GM18519 (cell line): ENCODE measurements around the gene IP6K1.
A peak's percentile ranks its signal among the peaks of the same experiment; 100 is the strongest.

ENCODE experiments used
- ATAC-seq: cut with Tn5 transposase; IDR thresholded peaks from one replicate; pipeline ENCODE4 v1.9.1; 2021; ENCODE audit warnings: mild to moderate bottlenecking, moderate library complexity; ENCODE audit not compliant: unreplicated experiment, low FRiP score

The IP6K1 gene

DNA sequence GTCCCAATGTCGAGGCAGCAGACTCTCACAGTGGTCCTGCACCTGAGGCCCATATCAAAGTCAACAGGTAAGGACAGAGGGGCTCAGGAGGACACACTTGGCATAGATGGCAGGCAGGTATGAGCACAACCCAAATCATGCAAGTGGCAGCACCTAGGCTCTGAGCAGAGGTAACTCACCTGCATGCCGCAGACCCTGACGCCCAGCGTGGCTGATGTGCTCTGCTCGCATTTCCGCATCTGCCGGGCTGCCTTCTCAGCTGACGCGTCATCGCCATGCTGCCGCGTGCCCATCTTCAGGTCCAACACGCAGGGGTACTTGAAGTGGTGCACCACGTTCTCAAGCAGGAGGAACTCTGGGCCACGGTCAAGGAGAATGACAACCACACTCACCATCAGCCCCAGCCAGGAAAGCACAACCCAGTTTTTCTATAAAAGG lies 58.4 kb downstream of the IP6K1 start:
- no peak for ATAC-seq

DNA sequence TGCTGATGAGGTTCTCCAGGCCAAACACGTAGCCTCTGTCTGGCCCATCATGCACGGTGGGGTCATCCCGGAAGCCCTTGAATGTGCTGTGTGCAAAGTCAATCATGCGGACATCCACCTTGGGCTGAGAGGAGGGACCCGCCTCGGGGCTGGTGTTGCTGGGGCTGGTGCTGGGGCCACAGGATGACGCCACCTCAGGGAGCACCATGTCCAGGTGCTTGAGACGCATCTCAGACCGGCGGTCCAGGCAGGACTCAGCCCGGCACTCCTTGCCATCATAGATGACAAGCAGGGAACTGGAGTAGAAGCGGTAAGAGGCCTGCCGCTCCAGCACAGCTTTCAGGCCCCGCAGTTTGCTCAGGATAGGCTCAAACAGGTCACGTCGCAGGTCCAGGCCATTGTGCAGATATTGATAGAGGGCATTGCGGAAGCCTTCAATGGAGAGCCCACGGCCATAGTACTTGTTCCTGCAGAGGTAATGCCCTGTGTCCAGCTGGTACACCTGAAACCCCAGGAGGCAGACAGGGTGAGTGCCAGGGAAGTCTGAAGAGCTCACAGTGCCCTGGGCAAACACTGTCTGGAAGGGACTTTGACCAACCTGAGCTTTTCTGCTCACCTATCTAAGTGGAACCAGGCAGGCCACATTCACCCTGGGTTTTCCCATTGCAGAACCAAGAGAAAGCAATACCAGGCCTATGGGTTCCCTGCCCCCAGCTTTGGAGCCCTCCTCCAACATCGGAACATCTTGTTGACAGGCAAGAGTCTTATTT lies 59.0 kb downstream of the IP6K1 start:
- ATAC-seq = no peak

GRCh38 chr3:49725906-49726681 lies 60.2 kb downstream of the IP6K1 start:
- no peak for ATAC-seq

DNA sequence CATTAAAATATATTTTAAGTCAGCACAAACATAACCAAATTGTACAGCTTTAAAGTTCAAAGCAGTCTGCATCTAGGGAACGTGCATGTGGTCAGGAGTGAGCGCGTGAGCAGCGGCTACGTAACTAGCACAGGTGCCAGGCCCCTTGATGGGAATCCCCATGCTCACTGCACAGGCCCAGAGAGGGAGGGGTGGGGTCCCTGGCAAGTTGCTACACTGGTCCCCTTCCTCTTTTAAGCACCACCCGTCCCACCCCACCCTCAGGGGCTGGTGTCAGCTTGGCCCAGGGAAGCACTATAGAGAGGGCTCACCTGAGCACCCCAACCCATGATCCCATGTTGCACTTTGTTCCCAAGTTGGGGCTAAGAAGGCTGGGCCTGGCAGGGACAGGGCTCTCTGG lies 61.8 kb downstream of the IP6K1 start:
- no peak for ATAC-seq

- ATAC-seq = peak; percentile 65
These were observed 62.5 kb downstream of the IP6K1 start, which contains the start of gene GMPPB for GRCh38 chr3:49723628-49724551. TSS of gene GMPPB (minus strand) at chr3:49723951. CDS start at chr3:49723726, 225 bp downstream.

- no peak for ATAC-seq
These were observed 63.1 kb downstream of the IP6K1 start for GRCh38 chr3:49723296-49723627.

DNA sequence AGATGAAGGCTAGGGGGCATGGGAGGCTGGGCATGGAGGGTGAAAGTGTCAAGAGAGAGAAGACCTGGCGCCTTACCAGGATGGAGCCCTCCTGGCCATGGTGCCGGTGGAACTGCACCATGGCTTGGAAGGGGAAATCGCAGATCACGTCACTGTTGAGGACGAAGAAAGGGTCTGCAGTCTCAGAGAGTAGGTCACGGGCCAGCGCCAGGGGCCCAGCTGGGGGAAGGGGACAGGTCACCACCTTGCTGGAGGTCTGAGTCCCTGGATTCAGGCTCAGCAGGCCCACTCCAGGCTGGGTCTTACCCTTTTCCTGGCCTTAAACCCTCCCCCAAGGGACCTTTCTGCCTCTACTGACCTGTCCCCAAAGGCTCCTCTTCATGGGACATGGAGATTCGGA lies 63.4 kb downstream of the IP6K1 start:
- no peak for ATAC-seq

DNA sequence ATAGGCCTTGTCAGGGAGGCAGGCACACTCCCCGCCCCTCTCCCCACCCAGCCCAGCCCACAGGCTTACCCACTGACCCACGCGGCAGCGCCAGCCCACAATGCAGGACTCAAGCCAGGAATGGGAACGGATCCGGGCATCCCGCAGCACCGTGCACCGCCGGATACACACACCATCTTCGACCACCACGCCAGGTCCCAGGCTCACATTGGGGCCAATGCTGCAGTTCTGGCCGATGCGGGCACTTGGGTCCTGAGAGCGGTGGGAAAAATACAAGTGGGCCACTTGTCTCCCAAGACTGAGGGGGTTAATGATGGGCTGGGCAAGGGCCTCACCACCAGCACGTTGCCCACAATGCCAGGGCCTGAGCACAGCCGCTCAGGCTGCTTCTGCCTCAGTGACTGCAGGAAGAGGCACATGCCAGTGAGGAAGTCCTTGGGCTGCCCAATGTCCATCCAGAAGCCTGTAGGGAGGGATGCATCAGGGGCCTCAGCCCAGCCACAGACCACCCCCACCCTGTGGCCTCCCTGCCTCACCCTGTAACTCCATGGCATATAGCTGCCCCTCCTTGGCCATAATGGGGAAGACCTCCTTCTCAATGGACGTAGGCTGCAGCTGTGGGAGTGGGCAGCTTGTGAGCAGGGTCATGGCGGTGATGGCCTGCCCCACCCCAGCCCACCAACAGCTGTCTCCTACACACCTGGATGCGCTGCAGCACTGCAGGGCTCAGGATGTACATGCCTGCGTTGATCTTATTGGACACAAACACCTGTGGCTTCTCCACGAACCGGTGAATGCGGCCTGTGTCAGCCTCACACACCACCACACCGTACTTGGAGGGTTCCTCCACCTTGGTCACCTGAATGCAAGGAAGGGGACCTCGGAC lies 64.2 kb downstream of the IP6K1 start:
- ATAC-seq = no peak

- ATAC-seq = no peak
These were observed 64.8 kb downstream of the IP6K1 start for GRCh38 chr3:49721596-49721895.

DNA sequence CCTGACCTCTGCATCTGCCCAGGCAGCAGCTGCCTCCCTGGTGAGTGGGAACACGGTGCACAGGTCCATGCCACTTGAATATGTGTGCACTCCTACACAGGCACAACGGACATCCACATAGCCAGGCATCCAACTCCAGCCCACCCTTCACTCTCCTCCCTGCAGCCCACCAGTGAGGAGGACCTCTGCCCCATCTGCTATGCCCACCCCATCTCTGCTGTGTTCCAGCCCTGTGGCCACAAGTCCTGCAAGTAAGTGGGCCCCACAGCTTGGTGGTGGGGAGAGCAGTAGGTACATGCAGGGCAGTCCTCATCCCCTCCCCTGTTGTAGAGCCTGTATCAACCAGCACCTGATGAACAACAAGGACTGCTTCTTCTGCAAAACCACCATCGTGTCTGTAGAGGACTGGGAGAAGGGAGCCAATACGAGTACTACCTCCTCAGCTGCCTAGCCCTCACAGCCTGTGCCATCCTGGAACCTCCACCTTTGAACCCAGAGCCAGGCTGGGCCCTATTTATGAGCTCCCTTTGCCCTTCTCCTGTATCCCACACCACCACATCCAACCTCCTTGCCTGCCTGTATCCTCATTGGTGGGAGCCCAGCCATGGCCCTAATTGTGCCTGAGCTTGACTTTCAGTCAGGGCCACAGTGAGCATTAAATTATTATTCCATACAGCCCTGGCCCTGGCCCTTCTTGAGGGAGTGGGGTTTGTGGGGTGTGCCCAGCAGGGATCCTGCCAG lies 65.3 kb downstream of the IP6K1 start:
- no peak for ATAC-seq

DNA sequence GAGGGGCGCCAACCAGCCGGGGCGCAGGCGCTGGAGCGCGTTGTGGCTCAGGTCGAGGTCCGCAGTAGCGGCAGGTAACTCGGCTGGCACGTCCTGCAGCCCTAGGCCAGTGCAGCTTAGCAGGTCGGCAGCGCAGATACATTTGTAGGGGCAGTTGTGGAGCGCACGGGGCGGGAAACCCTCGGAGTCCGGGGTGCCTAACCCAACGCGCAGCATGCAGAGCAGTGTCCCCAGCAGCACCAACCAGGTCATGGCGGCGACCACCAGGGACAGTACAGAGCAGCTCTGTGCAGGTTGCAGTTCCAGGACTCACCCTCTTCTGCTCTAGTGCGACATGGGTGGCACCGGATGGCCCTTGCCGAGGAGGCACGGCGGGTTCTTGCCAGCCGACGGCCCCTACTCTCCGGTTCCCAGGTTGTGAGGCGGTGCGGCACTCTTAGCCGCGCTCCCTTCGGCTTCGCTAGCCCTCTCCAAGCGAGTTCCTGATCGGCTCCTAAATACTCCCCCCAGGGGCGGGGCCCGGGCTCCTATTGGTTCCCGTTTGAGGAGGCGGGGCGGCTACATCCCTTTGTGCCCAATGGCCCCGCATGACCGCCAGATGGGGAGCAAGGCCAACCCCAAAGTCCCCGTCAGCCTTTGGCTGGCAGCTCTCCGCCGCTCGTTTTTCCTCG lies 67.0 kb downstream of the IP6K1 start, which contains the start of gene AMIGO3:
Gene AMIGO3, minus strand, starts transcription at position 471 of the 671 bp plus-strand sequence. Its CDS starts 219 bp downstream, at position 252.
- no peak for ATAC-seq

DNA sequence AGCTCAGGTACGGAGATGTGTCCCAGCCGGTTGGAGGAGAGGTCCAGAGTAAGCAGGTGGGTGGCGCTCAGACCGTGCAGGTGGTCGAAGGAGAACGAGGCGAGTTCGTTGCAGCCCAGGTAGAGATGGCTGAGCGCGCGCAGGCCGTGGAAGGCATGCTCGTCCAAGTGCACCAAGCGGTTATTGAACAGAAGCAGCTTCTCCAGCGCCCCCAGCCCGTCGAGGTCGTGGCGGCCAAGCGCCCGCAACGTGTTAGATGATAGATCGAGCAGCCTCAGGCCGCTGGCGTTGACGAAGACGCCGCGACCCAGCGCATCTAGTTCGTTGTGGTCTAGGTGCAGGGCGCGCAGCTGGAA lies 67.5 kb downstream of the IP6K1 start:
- no peak for ATAC-seq

DNA sequence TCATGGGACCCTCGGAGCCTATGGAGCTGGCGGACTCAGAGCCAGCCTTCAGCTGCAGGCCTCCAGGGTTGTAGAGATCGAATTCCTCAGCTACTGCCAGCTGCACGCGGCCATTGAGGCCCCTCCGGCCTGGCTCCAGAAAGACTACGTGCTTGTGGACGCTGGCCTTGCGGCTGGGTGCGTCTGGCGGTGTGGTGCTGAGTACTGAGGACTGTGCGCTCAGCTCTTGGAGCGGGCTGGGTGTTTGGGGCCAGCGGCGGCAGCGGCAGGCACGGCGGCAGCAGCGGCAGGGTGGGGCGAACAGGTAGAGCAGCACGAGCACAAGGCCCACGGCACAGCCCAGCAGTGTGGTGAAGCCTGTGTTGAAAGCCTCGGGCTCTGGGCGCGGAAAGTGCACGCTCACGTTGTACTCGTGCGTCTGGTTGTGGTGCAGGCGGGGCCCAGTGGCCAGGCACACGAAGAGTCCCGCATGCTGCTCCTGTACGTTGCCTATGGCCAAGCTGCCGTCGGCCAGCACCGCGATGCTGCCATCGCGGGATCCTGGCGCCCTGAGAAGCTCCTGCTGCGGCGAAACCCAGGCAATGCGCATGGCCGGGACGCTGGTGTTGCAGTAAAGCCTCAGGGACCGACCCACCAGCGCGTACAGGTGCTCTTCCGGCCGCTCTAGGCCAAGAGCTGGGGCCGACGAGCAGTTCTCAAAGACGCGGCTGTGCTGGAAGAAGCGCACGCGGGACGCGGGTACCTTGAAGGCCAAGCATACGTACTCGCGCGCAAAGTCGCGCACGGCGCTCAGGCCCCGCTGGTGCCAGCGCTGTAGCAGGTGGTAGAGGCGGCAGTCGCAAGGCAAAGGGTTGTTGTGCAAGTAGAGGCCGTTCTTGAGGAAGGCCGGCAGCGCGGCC lies 68.1 kb downstream of the IP6K1 start:
- ATAC-seq = no peak

- no peak for ATAC-seq
These were observed 69.0 kb downstream of the IP6K1 start for GRCh38 chr3:49717211-49717958.

DNA sequence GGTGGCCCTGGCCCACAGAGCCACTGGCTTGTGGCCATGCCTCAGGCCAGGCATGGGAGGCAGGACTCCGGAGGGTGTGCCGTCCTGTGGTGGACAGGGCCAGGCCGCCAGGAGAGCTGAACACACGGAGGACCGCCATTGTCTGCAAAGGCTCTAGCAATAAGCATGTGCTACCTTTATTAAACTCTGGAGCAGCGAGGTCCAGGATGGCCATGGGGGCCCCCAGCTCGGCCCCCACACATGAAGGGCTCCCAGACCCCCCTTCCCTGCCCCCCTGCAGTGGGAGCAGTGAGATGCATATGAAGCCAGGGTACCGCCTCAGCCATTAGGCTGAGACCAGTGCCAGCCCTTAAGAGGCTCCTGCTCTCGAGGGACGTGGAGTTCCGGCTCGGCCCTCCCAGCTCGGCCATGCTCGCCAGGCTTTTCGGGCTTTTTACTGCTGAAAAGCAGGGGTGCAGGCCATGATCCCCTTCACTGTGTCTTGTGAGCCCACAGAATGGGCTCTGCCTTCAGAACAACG lies 69.6 kb downstream of the IP6K1 start:
- ATAC-seq = no peak

DNA sequence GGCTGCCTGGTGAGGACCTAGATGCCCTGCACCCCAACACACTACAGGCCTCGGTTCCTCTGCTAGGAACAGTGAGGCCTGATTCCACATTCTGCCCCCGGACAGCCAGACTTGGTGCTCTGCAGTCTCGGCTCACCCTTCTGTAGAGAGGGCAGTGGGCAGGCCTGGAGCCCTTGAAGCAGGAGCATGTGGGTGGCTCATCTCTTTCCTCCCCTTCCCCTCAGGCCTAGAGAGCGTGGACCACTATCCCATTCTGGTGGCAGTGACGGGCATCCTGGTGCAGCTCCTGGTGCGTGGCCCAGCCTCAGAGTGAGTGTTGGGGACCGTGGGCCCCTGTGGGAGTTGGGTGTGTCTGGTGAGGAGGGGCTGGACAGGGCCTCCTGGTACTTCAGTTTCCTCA lies 70.2 kb downstream of the IP6K1 start:
- ATAC-seq = no peak

GRCh38 chr3:49715611-49716121 lies 70.7 kb downstream of the IP6K1 start:
- ATAC-seq = no peak
